Measurements from ENCODE around the gene SMOC2. TPM values are rescaled to one million over a fixed set of nuclear protein-coding genes. Genes with fewer than 3 reads are reported as not detected.
A peak's percentile ranks its signal among the peaks of the same experiment; 100 is the strongest.

Gene SMOC2
- total RNA-seq, 1 experiment from 2014 or later: not detected

DNA sequence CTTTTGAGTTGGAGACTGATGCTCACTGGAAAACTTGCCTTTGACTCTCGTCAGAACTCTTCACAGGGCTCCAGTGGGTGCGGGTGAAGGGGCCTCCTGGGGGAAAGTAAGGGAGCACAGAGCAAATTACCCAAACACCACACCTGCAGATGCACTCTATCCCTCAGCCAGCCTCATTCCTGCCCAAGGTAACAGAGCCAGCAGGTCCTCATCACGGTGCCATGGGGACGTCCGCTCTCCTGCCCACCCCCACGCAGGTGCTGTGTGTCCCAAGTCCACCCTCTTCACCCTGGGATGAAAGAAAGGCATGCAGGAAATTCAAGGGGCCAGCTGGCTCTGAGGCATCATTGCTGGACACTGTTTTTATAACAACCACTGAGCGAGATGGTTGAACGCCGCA, 269.0 kb downstream of the SMOC2 start:
- no peaks in the 10 kb centered on the region for H3K4me1 ChIP-seq
- no peak for DNase-seq
- H3K27ac ChIP-seq: no peak overlapping the region
- H3K36me3 ChIP-seq: no peaks in the 10 kb centered on the region
- H3K9me3 ChIP-seq (replicated peaks): no peaks in the 10 kb centered on the region
- peaks cover 12% of the 10 kb centered on the region; the same call in 1 of the 2 replicates for H3K27me3 ChIP-seq
- H3K4me3 ChIP-seq: no peak overlapping the region

DNA sequence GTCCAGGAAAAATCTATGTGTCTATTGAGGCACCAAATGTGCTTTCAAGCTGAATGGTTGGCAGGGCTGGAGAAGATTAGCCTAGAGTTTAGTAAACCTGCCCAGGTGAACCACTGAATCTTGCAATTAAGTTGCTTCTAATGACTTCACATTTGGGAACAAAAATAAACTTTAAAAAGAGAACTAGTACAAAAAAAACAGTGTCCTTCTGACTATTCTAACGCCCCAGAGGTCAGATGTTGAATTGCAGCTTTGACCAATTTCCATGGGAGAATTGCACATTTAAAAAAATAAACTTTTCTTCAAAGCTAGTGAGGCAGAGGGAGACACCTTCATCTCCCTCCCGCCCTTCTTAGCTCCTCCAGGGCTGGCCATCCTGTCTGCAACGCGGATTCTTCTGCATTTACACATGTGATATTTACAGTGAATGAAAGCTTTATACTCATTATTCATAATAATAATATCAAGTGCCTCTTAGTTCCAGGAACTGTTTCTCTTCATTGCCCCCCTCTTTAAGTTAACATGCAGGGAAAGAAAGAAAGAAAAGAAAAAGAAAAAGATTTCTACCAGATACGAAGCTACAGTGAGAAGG, 270.2 kb downstream of the SMOC2 start:
- Histone ChIP-seq H3K4me1 (no peaks in the 10 kb centered on the region), H3K4me3 (no peak overlapping the region), H3K36me3 (no peaks in the 10 kb centered on the region), H3K9me3 (replicated peaks) (no peaks in the 10 kb centered on the region), H3K27ac (no peak overlapping the region), H3K27me3 (peaks cover 12% of the 10 kb centered on the region; the same call in 1 of the 2 replicates)
- no peak for DNase-seq

DNA sequence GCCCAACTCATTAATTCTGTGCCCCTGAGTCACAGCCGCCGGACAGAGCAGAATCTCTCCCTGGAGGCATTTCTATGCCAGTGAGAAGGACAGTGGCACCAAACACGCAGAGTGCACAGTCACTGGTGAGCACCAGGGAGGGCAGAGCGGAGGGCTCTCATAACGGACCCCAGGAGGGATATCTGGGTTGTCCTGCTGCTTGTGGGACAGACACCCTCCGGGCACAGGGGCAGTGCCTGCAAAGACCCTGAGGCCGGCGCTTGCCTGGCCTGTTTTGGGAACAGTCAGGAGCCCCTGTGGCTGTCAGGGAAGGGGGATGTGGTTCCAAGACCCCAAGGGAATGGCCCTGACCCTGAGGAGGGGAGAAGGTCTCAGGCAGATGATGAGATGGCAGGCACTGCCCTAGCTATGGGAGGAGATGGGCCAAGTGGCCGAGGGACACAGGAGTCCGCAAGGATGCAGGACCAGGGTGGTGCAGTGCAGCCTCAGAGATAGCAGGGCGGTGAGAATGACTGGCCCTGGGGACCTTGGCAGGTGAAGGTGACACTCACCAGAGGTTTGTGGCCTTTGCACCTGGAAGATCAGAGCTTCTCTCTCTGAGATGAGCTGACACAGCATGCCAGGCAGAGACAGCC, 270.8 kb downstream of the SMOC2 start:
- Histone ChIP-seq H3K9me3 (replicated peaks) (no peaks in the 10 kb centered on the region), H3K4me3 (no peak overlapping the region), H3K27ac (no peak overlapping the region), H3K4me1 (no peaks in the 10 kb centered on the region), H3K36me3 (no peaks in the 10 kb centered on the region), H3K27me3 (peaks cover 12% of the 10 kb centered on the region; the same call in 1 of the 2 replicates)
- no peak for DNase-seq

DNA sequence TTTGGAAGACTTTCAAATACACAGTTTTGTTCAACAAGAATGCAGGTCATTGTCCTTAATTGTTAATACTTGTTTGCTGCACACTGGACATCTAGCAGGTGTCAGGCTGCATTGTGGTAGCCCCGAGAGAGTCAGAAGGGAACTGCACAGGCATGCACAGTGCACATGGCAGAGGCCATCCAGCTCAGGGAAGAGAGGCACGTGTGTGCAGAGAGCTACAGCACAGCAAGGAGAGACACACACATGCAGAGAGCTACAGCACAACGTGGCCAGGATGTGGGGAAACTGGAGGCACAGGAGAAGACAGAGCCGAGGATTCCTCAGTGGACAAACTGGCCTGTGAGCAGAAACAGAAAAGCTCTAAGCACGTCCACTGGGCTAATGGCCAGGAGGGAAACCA, 272.0 kb downstream of the SMOC2 start:
- no peaks in the 10 kb centered on the region for H3K4me1 ChIP-seq
- peaks cover 10% of the 10 kb centered on the region; the same call in 1 of the 2 replicates for H3K27me3 ChIP-seq
- no peak overlapping the region for H3K27ac ChIP-seq
- H3K4me3 ChIP-seq: no peak overlapping the region
- no peak for DNase-seq
- H3K9me3 ChIP-seq (replicated peaks): no peaks in the 10 kb centered on the region
- no peaks in the 10 kb centered on the region for H3K36me3 ChIP-seq

GRCh38 chr6:168713839-168714238, 272.9 kb downstream of the SMOC2 start:
- Histone ChIP-seq H3K4me3 (no peak overlapping the region), H3K27ac (no peak overlapping the region), H3K27me3 (0 out of 2 replicates have a peak, but pooled peaks cover 3% of the 10 kb centered on the region), H3K4me1 (no peaks in the 10 kb centered on the region), H3K9me3 (replicated peaks) (no peaks in the 10 kb centered on the region), H3K36me3 (no peaks in the 10 kb centered on the region)
- DNase-seq: peak; percentile 38 to 43

GRCh38 chr6:168714547-168715260, 273.7 kb downstream of the SMOC2 start:
- H3K27ac ChIP-seq: no peak overlapping the region
- H3K4me3 ChIP-seq: no peak overlapping the region
- no peaks in the 10 kb centered on the region for H3K4me1 ChIP-seq
- H3K27me3 ChIP-seq: 0 out of 2 replicates have a peak, but pooled peaks cover 3% of the 10 kb centered on the region
- no peak for DNase-seq
- no peaks in the 10 kb centered on the region for H3K9me3 ChIP-seq (replicated peaks)
- no peaks in the 10 kb centered on the region for H3K36me3 ChIP-seq

DNA sequence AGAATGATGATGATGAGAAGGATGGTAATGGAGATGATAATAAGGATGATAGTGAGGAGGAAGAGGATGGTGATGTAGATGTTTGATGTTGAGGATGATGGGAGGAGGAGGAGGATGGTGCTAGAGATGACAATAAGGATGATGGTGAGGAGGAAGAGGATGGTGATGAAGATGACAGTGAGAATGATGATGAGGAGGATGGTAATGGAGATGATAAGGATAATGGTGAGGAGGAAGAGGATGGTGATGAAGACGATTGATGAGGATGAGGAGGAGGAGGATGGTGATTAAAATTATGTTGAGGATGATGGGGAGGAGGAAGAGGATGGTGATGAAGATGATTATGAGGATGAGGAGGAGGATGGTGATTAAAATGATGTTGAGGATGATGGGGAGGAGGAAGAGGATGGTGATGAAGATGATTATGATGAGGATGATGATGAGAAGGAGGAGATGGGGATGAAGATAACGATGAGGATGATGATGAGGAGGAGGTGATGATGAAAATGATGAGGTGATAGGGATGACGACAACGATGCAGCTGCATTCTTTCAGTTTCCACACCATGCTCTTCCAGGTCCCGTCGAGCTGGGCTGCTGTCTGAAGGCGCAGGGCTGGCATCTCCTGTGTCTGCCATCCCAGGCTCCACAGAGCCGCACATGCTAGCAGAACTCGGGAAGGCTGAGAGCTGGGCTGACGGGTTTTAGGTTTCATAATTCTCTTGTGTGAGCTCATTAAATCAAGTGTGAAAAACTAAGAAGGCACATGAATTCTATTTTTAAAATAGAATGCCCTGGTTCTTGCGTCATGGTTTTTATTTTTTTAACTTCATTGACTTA, 274.9 kb downstream of the SMOC2 start:
- Histone ChIP-seq H3K4me3 (no peak overlapping the region), H3K9me3 (replicated peaks) (no peaks in the 10 kb centered on the region), H3K36me3 (no peaks in the 10 kb centered on the region), H3K4me1 (no peaks in the 10 kb centered on the region), H3K27ac (no peak overlapping the region), H3K27me3 (no peaks in the 10 kb centered on the region)
- DNase-seq: peak in 1 of 2 experiments; percentile 17

GRCh38 chr6:168716581-168716980, 275.6 kb downstream of the SMOC2 start:
- Histone ChIP-seq H3K27me3 (no peaks in the 10 kb centered on the region), H3K27ac (no peak overlapping the region), H3K9me3 (replicated peaks) (no peaks in the 10 kb centered on the region), H3K4me1 (no peaks in the 10 kb centered on the region), H3K36me3 (no peaks in the 10 kb centered on the region), H3K4me3 (no peak overlapping the region)
- DNase-seq: no peak

DNA sequence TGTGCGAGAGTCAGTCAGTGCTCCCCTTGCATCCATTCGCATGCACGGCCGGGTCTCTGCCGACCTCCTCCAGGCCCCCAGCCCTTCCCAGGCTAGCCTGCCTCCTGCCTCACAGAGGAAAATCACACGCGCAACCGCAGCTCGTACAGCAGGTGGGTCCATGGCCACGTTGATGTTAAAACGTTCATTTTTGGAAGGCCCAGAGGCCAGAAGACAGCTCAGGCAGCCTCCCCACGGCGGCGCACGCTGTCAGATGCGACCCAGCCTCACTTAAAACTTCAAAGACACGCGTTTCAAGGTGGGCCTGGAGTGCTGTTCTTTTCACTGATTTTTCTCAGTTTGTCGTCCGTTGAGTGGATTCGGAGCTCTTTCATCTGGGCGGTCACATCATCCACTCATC, 276.5 kb downstream of the SMOC2 start:
- H3K4me1 ChIP-seq: no peaks in the 10 kb centered on the region
- no peaks in the 10 kb centered on the region for H3K27me3 ChIP-seq
- no peaks in the 10 kb centered on the region for H3K36me3 ChIP-seq
- H3K27ac ChIP-seq: no peak overlapping the region
- H3K4me3 ChIP-seq: no peak overlapping the region
- no peaks in the 10 kb centered on the region for H3K9me3 ChIP-seq (replicated peaks)
- no peak for DNase-seq

Other genes starting within 250 kb of the SMOC2 start
- not detected in 2 replicates for gene DACT2, start 121.4 kb upstream of the SMOC2 start, total RNA-seq (2014; rRNA removed; shearing (Covaris generic))

Measured in SJCRH30 (cell line).